Measurements from ENCODE around the gene RPRD2.

Gene RPRD2

DNA sequence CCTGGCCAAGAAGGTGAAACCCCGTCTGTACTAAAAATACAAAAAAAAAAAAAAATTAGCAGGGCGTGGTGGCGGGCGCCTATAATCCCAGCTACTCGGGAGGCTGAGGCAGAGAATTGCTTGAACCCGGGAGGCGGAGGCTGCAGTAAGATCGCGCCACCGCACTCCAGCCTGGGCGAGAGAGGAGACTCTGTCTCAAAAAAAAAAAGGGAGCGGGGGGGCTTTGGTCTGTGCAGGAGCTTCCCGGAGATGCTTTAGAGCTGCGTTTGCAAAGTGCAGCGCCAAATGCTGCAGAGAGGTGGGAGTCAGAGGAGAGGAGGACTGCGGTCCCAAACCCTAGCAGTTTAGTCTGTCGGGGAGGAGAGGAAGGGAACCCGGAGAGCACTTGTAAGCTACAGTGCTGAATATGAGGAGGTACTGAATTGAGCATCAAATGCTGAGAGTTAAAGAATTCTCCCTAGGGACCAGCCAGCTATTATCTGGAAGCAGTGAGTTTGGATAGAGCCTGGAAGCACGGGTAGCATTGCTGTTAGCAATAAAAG lies 152.2 kb downstream of the RPRD2 start:
- no peak for DNase-seq

GRCh38 chr1:150516616-150517015 lies 152.7 kb downstream of the RPRD2 start:
- no peak for DNase-seq

DNA sequence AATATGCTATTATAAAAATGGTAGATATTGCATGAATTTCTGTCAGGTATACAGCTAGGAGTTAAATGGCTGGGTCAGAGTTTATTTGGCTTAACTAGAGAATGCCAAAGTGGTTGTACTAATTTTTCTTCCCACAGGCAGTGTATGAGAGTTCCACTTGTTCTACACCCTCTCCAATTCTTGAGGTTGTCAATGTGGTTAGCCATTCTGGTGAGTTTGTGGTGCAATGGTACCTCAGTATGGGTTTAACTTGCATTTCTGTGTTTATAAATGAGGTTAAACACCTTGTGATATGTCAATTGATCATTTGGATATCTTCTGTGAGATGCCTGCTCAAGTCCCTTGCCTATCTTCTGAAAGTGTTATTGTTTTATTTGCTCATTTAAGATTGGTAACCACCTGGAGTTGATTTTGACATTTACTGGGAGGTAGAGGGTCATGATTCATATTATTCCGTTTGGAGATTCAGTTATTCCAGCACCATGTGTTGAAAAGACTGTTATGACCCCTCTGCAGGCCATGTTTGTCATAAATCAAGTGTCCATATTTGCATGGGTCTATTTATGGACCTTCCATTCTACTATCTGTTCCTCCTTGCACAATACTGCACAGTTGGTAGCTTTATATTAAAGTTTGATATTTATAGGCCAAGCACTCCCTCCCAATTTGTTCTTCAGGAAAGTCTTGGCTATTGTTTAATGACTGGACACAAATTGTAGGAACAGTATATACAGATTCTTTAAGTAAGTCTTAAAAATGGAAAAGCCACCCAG lies 157.4 kb downstream of the RPRD2 start:
- no peak for DNase-seq

DNA sequence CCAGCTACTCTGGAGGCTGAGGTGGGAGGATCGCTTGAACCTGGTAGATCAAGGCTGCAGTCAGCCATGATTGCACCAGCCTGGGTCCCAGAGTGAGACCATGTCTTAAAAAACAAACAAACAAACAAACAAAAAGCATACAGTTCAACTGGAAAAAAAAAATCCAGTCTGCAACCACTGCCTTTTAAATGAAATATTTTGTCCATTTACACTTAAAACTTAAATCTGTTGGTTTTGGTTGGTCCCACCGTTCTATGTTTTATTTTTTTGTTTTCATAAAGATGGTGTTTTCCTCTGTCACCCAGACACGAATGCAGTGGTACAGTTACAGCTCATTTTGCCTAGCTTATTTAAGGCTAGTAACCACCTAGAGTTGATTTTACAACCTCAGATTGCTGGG lies 161.4 kb downstream of the RPRD2 start:
- no peak for DNase-seq

All from activated CD8-positive, alpha-beta memory T cell treated with anti-CD3 and anti-CD28 coated beads, Interleukin-2, amount 50 U/mL, for 4 hours (primary cell).